GM13976 (cell line): ENCODE data around the gene CUX1.

Source experiments
- DNase-seq: peaks from one replicate; pipeline ENCODE4 v3.0.0; 2012; ENCODE audit warnings: low spot score
- in situ Hi-C: fragments of 300-500 bp; cut with MboI; formaldehyde crosslinking; loops from one replicate; pipeline ENCODE4 v1.12.0; 2022; ENCODE audit warnings: low sequenced_read_pairs, mixed read lengths, inconsistent platforms; ENCODE audit not compliant: unreplicated experiment
- TF ChIP-seq, protein P1 (sequence below): IDR thresholded peaks from 2 replicates; pipeline ENCODE4 v1.5.1; 2012; ENCODE audit warnings: borderline replicate concordance, mild to moderate bottlenecking; ENCODE audit not compliant: insufficient read depth; ENCODE audit errors: extremely low read depth, missing control alignments, control extremely low read depth

Gene CUX1

DNA sequence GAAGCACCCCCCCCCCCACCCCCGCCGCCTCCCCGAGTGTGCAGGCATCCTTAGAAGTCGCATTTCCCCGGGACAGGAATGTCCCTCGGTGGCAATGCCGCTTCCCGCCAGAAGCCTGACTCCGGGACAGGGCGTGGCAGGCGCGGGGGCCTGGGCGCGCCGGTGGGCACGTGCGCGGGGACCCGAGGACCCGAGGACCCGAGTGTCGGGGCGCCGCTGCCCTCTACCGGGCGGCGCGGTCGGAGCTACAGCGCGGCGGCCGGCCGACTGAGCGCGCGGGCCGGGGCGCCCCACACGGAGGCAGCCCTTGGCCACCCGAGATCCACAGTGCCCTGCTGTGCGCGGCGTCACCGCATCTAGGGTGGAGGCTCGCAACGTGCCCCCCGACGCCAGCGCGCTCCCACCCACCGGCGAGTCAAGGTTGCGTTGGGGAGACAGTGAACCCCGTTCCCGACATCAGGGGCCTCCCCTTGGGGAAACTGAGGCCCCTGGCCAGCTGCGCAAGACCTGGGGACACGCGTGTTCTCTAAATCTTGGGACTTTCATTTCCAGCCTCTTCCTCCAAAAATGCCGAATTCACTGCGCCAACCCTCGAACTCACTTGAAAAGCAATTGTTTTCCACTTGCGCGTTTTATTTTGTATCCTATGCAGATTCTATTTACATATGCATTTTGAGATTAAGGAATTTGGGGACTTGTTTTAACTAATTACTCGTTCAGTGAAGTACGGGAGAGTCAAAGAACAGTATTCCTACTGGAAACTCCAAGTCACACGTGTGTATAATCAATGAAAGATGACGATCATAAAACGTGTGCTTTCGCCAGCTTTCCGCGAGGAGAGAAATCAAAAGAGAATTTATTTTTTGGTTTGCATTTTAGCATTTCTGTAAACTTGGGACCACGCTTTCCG, 3.1 kb upstream of the CUX1 start:
- in situ Hi-C loops = loop anchor here (10.0 kb wide), 1 partner anchor 420 kb away; no protein-coding TSS in a partner anchor
- DNase-seq = peak; percentile 88
- TF ChIP-seq, protein P1, sequence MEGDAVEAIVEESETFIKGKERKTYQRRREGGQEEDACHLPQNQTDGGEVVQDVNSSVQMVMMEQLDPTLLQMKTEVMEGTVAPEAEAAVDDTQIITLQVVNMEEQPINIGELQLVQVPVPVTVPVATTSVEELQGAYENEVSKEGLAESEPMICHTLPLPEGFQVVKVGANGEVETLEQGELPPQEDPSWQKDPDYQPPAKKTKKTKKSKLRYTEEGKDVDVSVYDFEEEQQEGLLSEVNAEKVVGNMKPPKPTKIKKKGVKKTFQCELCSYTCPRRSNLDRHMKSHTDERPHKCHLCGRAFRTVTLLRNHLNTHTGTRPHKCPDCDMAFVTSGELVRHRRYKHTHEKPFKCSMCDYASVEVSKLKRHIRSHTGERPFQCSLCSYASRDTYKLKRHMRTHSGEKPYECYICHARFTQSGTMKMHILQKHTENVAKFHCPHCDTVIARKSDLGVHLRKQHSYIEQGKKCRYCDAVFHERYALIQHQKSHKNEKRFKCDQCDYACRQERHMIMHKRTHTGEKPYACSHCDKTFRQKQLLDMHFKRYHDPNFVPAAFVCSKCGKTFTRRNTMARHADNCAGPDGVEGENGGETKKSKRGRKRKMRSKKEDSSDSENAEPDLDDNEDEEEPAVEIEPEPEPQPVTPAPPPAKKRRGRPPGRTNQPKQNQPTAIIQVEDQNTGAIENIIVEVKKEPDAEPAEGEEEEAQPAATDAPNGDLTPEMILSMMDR = peak; percentile 81

- TF ChIP-seq, protein P1 = peak; percentile 62
- in situ Hi-C loops = loop anchor here (10.0 kb wide), 1 partner anchor 420 kb away; no protein-coding TSS in a partner anchor
- peak; percentile 81 for DNase-seq
Measured at GRCh38 chr7:101814991-101815825, 2.2 kb upstream of the CUX1 start.

GRCh38 chr7:101815826-101816594, 1.4 kb upstream of the CUX1 start:
- in situ Hi-C loops = loop anchor here (10.0 kb wide), 1 partner anchor 419 kb away; no protein-coding TSS in a partner anchor
- DNase-seq = peak; percentile 88
- TF ChIP-seq, protein P1 = peak; percentile 8

DNA sequence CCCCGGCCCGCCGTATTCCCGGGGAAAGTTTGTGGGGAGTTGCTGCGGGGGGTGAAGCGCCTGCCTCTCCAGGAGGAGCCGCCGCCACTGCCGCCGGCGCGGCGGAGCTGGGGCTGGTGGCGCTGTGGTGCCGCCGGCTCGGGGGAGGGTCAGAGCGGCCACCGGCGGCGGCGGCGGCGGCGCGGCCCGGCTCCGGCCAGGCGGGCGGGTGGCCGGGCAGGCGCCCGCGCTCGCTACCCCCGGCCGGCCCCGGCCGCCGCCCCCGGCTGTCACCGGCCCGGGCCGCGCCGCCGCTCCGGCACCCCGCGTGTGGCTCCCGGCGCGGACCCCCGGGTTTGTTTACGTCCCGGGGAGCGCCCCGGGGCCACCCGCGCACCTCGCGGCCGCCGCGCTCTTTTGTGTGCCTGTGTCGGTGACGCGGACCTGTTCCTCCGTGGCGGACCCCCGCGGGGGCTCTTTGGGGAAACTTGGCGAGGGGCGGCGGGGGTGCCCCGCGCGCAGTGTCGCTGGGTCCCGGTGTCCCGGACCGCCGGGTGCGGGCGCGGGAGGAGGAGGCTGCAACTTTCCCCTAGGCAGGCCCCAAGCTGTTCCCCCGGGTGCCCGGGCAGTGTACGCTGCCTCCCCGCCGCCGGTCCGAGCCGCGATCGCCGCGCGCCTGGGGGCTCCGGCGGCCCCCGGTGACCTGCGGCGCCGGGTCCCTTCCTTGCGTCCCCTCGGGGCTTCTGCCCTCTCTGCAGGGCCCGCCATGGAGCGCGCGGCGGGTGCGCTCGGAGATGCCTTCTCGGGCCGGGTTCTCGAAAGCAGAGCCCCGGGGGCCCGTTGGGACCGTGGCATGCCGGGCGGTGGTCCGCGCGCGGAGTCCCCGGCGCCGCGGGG, 593 bp upstream of the CUX1 start:
- in situ Hi-C loops = loop anchor here (10.0 kb wide), 1 partner anchor 418 kb away; no protein-coding TSS in a partner anchor
- DNase-seq = peak; percentile 77
- TF ChIP-seq, protein P1 = peak; percentile 57

GRCh38 chr7:101818287-101819071, 1.1 kb downstream of the CUX1 start:
- in situ Hi-C loops = loop anchor here (10.0 kb wide), 1 partner anchor 416 kb away; no protein-coding TSS in a partner anchor
- TF ChIP-seq, protein P1 = no peak

More at GRCh38 chr7:101818287-101819071, 1.1 kb downstream of the CUX1 start:
- DNase-seq = no peak
